HG03025 (cell line): ENCODE measurements around the gene LMF1.

Experiments used
- ATAC-seq: cut with Tn5 transposase; IDR thresholded peaks from one replicate; pipeline ENCODE4 v1.9.1; 2021; ENCODE audit warnings: mild to moderate bottlenecking, moderate library complexity; ENCODE audit not compliant: unreplicated experiment, low FRiP score

The LMF1 gene

GRCh38 chr16:1003391-1004347 is 32.9 kb upstream of the LMF1 start:
- ATAC-seq, result no peak

DNA sequence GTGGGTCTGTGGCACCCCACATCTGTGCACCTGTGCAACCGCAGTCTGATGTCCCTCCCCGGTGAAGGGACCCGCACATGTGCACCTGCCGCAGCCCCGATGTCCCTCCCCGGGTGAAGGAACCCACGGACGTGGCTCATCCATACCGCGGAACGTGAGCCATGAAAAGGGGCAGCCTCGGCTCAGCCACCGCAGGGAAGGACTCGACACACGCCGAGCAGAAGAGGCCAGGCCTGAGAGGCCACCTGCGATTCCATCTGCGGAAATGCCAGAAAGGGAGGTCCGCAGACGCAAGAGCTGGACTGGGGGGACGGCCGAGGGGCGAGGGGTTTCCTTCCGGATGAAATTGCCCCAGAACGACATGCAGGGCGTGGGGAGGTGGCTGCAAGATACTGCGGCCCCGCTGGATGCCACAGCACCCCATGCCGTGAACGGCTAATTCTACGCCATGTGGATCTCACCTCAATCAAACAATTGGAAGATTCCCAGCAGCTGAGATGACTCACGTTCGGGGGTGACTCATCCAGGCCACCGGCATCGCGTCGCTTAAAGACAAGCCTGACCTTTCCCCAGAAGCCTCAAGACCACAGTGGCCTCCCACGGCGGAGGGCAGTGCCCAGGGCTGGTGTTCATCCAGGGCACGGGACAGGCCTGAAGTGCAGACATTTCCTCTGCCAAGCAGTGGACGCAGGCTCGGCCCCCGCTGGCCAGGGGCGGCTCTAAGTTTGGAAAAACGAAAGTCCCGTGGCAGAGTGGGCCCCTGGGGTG is 31.8 kb upstream of the LMF1 start:
- ATAC-seq, result no peak

DNA sequence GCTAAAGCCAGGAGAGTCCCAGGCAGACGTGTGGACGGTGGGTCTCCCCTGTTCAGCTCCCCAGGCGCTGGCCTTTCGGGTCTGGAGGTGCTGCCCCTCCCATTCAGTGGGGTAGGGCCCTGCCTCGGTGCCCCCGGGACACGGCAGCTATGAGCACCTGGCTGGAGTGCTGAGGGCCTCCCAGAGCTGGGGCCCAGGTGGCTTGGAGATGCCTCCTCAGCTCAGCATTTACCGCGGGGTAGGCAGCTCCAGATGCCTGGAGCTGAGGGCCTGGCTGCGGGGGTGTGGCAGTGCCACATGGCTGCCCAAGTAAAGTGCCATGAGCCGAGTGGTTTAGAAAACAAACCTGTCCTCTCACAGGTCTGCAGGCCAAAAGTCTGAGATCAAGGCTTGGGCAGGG is 30.3 kb upstream of the LMF1 start:
- no peak for ATAC-seq

DNA sequence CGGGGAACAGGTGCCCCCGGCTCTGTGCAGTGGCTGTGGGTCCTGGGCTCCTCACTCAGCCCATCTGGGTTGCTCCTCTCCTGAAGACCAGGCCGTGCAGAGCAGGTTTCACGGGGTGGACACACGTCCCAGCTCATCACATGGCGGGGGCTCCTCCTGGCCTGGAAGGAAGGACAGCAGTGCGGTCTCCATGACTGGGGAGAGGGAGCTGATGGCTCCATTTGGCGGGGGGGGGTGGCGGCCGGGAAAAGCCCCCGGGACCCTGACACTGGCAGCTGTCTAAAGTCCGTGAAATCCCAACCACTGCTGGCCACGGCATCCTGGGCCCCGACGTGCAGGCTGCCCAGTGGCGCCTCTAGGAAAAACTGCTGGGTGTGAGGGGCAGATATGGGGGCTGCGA is 29.8 kb upstream of the LMF1 start:
- ATAC-seq, result no peak

- no peak for ATAC-seq
These were observed 28.9 kb upstream of the LMF1 start for GRCh38 chr16:999677-1000076.

GRCh38 chr16:998615-999014 is 27.8 kb upstream of the LMF1 start:
- no peak for ATAC-seq

GRCh38 chr16:998211-998610 is 27.4 kb upstream of the LMF1 start:
- ATAC-seq, result no peak

GRCh38 chr16:997440-998051 is 26.8 kb upstream of the LMF1 start:
- ATAC-seq, result no peak

- ATAC-seq, result no peak
These were observed 25.9 kb upstream of the LMF1 start for GRCh38 chr16:996681-997080.

- ATAC-seq, result no peak
These were observed 25.0 kb upstream of the LMF1 start for GRCh38 chr16:995783-996182.

GRCh38 chr16:995087-995486 is 24.3 kb upstream of the LMF1 start:
- ATAC-seq, result no peak

- no peak for ATAC-seq
These were observed 22.9 kb upstream of the LMF1 start for GRCh38 chr16:993731-994130.

GRCh38 chr16:991773-992172 is 21.0 kb upstream of the LMF1 start:
- no peak for ATAC-seq

DNA sequence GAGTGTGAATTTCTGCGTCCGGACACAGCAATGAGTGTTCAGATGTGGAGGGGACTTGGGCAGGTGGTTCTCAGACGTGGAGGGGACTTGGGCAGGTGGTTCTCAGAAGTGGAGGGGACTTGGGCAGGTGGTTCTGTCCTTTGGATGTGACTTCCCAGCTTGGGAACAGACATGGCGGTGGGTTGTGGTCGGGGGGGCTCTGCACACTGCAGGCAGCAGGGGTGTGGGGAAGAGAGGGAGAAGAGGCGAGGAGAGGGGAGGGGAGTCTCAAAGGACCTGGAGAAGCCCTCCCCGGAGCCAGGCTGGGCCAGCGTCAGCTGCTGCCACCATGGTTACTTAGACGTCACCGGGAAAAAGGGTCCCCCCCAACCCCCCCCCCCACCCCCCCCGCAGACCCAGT is 20.6 kb upstream of the LMF1 start:
- no peak for ATAC-seq

DNA sequence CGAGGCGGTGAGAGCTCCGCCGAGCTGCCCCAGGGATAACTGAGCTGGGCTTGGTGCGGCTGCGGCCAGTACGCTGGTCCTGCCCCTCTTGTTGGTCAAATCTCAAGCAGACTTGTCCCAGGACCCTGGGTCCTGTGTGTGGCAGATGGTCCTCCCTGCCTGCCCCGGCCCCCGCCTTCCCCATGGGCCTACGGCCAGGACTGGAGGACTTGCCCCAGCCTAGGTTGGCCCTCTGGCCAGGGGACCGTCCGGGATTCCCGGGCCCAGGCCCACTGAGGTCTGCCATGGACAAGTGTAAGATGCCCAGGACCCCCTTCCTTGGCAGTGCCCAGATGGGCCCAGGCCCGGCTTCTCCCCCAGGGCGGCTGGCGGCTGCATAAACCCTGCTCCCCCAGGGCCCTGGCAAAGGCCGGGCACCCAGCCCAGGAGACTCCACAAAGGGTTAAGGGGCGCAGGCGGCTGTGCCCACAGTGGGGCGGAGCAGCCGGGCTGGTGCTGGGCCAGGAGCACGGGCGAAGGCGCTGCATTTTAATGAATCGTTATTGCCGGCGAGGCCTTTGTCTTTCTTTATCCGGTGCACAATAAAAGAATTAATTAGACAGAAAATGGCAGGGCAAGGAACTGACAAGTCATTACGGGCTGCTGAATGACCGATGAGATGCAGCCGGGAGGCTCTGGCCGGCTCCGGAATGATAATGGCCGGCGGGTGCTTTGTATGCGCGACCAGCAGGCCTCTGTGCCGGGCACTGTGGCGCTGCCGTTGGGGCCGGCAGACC is 19.9 kb upstream of the LMF1 start:
- ATAC-seq, result no peak

DNA sequence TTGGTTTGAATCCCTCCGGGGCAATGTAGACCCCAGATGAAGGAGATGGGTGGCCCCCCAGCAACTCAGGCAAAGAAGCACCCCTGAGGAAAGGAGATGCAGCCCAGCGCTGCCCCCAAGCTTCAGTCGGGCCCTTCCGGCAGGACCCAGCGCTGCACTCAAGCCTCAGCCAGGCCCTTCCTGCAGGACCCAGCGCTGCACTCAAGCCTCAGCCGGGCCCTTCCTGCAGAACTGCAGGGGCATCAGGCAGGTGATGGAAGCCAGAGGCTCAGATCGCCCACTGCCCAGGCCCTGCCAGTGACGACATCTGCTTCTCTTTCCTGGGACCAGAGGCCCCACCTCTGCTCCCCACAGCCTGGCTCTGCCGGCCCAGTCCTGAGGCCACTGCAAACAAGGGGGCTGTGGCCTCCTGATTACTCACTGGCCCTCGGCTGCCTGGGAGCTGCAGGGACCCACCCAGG is 18.6 kb upstream of the LMF1 start:
- no peak for ATAC-seq

GRCh38 chr16:988471-989353 is 17.9 kb upstream of the LMF1 start:
- no peak for ATAC-seq

DNA sequence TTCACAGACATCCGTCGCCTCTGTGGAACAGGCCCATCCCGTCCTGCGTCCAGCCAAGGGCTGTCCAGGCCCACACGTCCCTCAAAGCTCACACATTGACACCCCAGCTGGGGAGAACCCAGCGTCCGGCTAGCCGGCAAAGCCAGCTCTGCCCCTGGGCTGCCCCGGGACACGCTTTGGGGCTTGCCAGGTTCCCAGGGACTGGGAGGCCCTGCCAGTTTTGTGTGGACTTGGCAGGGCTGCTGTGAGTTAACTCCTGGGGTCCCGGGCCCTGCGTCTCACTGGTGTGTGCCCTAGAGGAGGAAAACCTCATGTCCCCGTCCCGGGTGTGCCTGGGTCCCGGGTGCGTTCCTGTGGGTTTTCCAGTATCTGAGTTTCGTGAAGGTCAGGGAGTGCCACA is 17.1 kb upstream of the LMF1 start:
- ATAC-seq, result no peak

GRCh38 chr16:986925-987582 is 16.3 kb upstream of the LMF1 start:
- ATAC-seq, result no peak
